ENCODE data around the gene MEDAG.

- TF ChIP-seq CTCF (IDR thresholded peaks at IDR 0.05): no peak
- no peak for TF ChIP-seq POLR2A (IDR thresholded peaks at IDR 0.05)
Measured at GRCh38 chr13:30900436-30900835, 5.6 kb upstream of the MEDAG start.

Measured in gastroesophageal sphincter (tissue), 3 donors.